Endothelial cell of umbilical vein (primary cell): Measurements from ENCODE around the gene KIF25.

ENCODE experiments used
- CTCF ChIP-seq, 2 donors: IDR thresholded peaks; 1 replicate in 1 of 2; 2 replicates in 1 of 2; pipeline ENCODE4 v1.5.1; 2011; ENCODE audit warnings: low read length in 2 of 2, mild to moderate bottlenecking in 2 of 2, moderate library complexity in 2 of 2, control low read depth in 1 of 2, inconsistent platforms in 1 of 2, low read depth in 1 of 2; ENCODE audit not compliant: insufficient read depth in 1 of 2; ENCODE audit errors: extremely low read depth in 1 of 2
- EZH2 ChIP-seq: IDR thresholded peaks from 2 replicates; pipeline ENCODE4 v1.6.1; 2012; ENCODE audit warnings: borderline replicate concordance, low read depth, mild to moderate bottlenecking, moderate library complexity, low read length, inconsistent platforms; ENCODE audit not compliant: severe bottlenecking
- MYC ChIP-seq: IDR thresholded peaks from one replicate; pipeline ENCODE4 v1.6.1; 2011; ENCODE audit warnings: mild to moderate bottlenecking, low read depth, low read length
- POLR2A ChIP-seq: IDR thresholded peaks from 2 replicates; pipeline ENCODE4 v1.6.1; 2012; ENCODE audit warnings: low read depth, mild to moderate bottlenecking, control low read depth, low read length
- POLR2AphosphoS5 ChIP-seq: IDR thresholded peaks from 2 replicates; pipeline ENCODE4 v1.6.1; 2012; ENCODE audit warnings: low read depth, mild to moderate bottlenecking, control low read depth, low read length, moderate library complexity; ENCODE audit not compliant: insufficient read depth

GRCh38 chr6:168040856-168041496 lies 43.5 kb downstream of the KIF25 start:
- TF ChIP-seq POLR2AphosphoS5 (no peak), CTCF (IDR thresholded peaks at IDR 0.05; ENCODE audit: extremely low read depth in 1 of 2, insufficient read depth in 1 of 2, low read depth in 1 of 2, low read length in 2 of 2) (no peak), POLR2A (no peak), EZH2 (no peak), MYC (no peak)
